HG03354 (cell line): ENCODE results near the gene PIEZO2.
"Not testable (repeated sequence)": the region's sequence is repeated elsewhere in the genome, so short reads cannot be mapped to it uniquely, and the experiment has no call there.

ENCODE experiments used
- ATAC-seq: cut with Tn5 transposase; IDR thresholded peaks from one replicate; pipeline ENCODE4 v1.9.1; 2021; ENCODE audit warnings: mild to moderate bottlenecking; ENCODE audit not compliant: unreplicated experiment, poor library complexity, severe bottlenecking

PIEZO2 gene

DNA sequence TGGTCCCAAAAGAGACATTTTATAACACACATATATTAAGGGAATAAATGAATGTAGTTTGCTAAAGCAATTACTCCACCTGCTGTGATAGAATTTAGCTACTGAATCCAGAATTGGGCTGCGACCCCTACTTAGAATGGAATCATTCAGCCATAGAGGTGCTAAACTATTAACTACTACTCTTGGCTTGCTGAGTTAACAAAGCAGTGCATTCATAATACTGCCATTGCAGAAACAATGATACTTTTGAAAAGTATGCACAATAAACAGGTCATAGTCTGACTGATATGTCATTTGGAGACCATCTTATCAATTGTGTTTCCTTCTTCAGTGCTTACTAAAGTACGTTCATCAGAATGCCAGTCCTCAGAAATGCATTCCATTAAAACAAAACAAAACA is 273.6 kb downstream of the PIEZO2 start:
- ATAC-seq: no peak

DNA sequence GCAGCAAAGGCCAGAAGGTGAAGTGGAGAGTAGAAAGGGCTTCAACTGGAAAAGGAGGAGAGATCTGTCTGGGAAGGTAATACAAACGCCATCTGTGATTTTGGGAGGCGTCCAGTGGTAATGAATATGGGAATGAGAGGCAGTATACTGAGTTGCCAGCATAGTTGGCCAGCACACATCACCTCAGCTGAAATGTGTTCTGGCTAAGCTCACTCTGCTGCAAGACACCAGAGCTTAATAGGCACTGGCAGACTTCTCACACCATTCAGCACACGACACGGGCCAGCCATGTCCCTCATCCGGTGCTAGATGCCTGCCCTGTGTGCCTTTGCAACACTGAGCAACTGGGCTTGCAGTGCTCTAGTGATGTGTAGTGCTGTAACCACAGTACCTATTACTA is 277.1 kb downstream of the PIEZO2 start:
- no peak for ATAC-seq

DNA sequence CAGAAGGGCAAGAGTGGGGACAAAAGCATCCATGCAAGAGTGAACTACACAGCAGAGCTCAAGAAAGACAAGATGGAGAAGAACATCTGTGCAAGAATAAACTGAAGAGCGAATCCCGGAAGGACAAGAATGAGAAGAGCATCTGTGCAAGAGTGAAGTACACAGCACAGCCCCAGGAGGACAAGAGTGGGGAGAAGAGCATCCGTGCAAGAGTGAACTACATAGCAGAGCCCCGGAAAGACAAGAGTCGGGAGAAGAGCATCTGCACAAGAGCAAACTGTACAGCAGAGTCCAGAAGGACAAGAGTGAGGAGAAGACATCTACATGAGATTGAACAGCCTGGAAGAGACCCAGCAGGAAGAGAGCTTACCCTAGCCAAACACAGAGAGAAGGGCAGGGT is 284.6 kb downstream of the PIEZO2 start:
- ATAC-seq: no peak

DNA sequence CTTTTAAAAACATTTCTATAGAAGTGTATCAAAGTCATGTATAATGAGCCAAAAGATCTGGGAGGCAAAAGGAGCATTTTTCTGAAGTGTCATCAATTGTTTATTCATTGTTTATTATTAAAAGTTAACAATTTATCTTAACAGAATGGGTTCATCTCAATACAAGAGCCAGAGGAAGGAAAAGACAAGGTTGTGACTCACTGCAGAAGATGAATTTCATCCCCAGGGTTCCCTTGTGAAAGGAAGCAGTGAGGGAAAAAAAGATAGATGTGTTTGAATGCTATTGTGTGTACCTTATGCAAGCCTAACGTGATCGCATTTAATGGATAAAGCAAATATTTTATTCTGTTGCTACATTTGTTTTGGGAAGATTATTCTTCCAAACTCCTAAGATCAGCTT is 286.3 kb downstream of the PIEZO2 start:
- no peak for ATAC-seq

DNA sequence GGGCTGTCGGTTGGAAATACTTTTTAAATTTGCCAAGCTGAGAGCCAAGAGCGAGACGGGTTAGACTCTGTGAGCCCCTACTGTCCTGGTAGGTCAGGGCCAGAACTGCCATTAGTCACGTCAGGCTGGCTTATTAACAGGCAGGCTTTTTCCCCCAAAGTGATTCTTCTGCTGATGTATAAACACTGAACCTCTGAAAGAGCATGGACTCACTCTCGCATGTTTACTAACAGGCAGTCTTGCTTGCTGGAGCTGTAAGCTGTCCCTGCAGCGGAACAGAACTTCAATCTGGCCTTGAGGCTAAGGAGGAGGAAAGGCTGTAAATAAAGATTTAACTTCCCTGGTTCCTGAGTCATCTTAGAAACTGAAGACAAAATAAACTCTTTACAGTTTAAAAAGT is 288.4 kb downstream of the PIEZO2 start:
- ATAC-seq: no peak

DNA sequence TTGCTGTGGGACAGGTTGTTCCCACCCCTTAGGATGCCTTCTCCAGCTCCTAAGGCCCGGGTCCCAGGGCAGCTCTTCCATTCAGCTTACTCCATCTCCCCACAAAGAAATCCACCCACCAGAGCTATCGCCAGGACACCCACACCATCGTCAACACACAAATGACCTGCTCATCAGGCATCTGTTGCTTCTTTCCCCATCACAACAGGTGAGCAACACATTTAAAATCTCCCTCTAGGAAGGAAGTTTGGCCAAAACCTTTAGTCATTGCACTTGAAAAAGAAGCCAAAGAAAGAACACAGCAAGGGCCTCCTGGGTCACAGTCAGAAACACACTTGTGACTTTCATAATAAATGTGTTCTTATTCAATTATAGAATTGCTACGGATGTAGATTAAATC is 289.0 kb downstream of the PIEZO2 start:
- ATAC-seq: no peak

DNA sequence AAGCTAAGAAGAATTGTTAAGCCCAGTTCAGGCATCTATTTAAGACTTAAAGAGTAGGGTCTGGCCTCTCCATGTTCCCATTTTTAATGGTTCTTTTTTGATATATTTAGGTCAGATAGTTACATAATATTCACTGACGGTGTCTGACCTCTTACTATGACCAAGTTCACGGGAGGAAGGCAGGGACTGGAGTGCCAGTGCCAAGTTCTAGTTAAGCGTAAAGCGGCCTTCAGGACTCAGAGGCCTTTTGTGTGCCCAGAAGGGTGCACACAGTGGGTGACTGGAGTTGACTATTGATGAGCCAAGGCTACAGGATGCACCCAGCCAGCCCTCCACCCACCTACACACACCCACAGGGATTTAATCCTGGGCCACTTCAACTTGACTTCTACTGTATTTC is 290.9 kb downstream of the PIEZO2 start:
- ATAC-seq: no peak

DNA sequence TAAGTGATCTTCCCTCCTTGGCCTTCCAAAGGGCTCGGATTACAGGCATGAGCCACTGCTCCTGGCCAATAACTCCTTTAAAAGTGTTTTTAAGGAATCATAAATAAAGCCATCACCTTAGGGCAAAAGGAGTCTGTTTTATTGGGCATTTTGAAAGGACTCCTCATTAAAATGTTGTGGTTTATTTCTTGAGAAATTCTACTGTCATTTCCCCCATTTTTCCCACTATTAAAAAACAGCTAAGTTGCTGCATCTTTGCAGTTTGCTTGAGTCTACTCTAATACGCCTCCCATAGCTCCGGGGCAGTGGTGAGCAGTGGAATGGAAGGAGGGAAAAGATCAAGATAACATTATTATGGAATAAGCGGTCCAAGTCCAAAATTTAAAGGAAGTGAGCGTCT is 293.2 kb downstream of the PIEZO2 start:
- no peak for ATAC-seq

DNA sequence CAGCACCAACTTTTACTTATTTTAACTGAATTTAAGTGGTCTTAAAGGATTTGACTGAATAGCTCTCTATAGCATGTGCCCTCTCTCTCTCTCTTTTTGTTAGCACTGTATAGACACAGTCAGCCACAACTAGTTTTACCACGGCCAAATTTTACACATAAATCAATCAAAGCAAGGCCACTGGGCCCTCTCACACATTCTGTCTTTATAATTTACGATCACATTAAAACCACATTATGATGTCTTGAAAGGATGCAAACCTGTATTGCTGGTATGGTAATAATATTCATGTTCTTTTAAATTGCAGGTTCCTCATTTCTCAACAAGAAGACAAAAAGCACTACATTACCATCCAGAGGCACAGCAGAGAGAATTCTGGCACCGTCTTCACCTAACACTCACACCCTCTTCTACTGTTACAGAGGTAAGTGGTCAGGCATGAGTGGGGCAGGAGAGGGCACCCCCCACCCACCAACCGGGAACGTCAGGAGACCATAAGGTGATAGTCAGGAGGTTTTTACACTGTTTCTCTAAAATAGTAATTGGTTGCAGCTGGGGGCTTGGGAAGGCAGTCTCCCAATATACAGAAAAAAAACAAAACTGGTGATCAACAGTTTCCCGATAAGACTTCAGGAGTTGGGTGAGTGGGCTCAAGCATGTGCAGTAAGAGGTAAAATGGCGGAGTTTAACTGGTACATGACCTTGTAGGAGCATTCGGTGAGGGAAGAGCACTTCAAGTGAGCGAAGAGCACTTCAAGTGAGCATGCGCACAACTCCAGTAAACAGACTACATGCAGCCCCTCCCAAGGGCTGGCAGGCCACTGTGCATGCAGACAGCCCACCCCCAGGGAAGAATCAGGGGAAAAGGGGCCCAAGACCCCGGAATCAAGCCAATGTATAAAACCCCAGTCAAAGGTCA is 296.7 kb downstream of the PIEZO2 start:
- ATAC-seq: no peak

DNA sequence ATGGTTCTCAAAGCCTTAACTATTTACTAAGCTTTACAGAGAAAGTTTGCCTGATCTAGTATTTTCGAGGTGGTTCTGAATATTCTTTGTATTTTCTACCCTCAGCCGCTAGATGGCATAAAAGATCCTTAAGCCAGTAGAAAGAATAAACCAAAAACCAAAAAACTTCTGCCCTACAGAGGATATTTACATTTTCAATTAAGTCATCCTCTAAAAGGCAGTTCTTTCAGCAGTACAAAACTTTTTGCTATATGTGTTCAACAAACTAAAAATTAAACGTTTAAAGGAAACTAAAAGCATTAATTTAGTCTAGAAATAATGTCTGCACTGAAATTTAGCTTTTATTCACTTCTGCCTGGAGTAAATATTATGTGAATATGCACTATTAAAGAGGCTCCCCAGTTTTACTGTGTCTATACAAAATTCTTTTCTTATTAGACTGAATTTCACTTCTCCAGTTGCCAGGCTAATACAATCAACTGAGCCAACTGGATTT is 297.5 kb downstream of the PIEZO2 start:
- ATAC-seq: no peak

DNA sequence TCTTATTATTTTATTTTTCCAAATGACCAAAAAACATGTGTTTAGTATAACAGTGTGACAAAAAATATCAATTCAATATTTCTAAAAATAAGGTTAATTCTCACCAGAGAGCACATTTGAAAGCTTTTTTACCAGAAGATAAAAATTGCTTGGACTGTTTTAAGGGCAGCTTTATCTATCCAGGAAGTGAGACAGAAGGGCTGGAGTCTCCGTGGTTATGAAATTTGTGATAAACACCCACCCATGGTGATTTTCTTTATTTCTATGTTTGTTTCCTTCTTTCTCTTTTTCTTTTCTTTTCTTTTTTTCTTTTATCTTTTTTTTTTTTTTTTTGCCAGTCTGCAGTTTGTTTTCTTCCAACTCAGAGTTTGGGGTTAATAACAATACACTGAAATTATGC is 298.5 kb downstream of the PIEZO2 start:
- ATAC-seq: no peak

DNA sequence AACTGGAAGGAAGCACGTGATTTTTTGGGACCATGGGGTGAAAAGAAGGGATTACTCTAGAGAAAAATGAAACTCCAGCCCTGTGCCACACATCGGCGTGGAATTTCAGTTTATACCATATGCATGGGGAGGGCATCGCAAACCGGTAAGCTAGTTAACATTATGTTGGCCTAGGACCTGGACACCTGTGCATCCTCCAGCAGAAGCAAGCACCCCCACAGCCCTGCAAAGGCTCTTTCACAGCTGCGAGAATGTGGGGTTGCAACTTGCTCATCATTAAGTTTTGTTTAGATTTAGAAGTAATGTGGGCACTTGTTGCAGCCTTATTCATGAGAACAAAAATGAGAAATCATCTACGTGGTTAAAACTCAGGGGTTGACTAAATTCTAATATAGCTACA is 299.2 kb downstream of the PIEZO2 start:
- no peak for ATAC-seq

DNA sequence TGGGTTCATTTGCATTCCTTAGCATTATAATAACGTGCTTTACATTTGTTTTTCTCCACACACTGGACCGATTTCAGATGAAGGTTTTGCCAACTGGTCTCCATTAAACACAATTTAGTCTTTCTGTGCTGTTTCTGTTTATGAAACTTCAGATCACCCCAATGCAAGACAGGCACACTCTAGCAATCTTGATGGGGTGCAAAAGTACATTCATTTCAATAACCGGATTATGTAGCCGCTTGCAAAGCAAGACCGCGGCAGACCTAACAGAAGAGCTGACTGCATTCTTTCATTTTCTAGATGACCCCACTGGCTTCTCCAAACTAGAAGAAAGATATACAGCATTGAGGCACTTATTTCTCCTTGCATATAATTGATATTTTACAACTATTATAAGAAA is 301.5 kb downstream of the PIEZO2 start:
- ATAC-seq: no peak

DNA sequence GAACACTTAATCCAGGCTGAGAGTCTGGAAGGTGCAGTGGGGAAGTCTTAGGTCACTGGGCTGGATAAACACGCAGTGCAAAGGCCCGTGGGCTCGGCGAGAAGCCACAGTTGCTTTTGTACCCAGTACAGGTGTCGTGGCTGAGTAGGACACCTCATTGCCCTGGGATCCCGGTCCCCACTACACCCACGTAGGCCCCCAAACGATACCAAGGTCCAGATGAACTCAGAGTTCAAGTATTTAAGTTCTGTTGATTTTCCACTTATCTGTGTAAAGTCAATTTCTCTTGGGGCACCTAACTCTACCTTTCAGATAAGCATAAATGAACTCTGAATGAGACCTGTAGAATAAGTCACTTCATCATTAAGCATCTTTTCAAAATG is 302.0 kb downstream of the PIEZO2 start:
- no peak for ATAC-seq

DNA sequence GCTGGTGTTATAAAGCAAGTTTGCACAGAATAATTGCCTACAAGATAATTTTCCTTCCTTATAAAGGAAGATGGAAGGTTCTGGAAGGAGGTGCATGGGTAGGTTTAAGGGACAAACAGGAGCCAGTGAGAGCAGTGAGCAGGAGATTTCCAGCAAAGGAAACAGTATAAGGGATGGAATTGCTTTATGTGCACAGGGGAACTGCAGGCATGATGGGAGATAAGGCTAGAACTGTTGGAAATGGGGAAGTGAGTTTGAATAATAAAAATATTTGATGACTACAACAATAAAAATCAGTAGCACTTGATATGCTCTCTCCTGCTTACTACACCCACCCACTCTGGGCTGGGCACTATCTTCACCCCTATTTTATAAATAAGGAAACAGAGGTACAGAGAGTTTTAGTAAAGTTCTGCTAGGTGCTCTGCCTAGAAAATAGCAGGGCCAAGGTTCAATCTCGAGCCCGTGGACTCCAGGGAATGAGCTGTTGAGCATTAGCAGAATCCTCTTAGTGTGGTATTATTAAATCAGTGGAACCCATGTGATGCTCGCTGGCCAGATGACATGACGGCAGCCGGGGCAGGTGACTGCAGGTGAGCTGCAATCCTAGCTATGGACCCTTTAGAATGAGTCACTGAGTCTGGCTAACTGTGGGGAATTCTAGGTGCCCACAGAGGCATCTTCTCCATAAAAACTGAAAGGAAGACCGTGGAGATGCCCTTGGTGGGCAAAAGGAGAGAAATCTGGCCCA is 302.5 kb downstream of the PIEZO2 start:
- ATAC-seq: no peak

DNA sequence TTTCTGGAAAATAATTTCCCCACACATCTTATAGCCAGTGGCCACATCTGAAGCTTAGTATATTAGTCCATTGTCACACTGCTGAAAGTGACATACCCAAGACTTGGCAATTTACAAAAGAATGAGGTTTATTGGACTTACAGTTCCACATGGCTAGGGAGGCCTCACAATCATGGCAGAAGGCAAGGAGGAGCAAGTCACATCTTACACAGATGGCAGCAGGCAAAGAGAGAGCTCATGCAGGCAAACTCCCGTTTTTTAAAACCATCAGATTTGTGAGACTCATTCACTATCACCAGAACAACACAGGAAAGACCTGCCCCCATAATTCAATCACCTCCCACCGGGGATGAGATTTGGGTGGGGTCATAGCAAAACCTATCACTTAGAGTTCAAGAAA is 303.3 kb downstream of the PIEZO2 start:
- not testable (repeated sequence) for ATAC-seq

DNA sequence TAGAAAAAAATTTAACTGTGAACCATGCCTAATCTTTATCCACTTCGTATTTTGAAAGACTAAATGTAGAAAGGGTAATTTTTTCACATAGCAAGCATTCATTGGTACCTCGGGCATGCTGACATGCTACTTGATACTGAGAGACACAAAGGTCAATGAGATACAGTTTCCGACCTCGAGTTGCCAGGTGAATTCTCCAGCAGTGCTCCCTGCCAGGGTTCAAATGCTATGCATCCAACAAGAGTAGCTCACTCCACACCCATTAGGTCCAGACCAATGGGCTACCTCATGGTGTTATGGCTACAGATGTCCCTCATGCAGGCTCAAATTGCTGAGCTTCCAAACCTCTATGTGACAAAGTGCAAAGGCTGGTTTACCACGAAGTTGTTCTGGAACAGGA is 305.8 kb downstream of the PIEZO2 start:
- no peak for ATAC-seq

DNA sequence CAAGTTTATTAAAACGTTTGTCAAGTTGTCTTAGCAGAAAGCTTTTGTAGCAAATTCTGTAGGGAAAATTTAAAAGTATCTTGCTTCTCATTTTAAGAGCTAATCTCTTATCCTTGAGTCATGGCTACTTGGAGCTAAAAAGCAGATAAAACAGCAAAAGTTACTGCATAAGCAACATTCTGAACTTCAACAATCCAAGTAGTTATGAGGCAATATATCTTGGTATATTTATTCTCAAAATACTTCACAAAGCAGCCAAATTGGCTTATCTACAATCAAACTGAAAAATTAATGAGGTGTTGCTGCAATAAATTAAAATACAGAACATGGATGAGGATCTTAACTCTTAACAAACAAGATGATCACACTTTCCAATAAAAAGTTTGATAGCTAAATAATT is 306.5 kb downstream of the PIEZO2 start:
- ATAC-seq: no peak

DNA sequence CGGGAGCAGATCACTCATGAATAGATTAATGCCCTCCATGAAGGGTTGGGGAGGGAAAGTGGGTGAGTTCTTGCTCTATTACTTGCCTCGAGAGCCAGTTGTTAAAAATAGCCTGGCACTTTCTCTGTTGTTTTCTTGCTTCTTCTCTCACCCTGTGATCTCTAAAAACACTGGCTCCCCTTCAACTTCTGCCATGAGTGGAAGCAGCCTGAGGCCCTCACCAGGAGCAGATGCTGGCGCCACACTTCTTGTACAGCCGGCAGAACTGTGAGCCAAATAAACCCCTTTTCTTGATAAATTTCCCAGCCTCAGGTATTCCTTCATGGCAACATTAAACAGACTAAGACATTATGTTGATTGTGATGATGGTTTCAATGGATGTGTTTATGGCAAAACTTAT is 307.0 kb downstream of the PIEZO2 start:
- no peak for ATAC-seq

DNA sequence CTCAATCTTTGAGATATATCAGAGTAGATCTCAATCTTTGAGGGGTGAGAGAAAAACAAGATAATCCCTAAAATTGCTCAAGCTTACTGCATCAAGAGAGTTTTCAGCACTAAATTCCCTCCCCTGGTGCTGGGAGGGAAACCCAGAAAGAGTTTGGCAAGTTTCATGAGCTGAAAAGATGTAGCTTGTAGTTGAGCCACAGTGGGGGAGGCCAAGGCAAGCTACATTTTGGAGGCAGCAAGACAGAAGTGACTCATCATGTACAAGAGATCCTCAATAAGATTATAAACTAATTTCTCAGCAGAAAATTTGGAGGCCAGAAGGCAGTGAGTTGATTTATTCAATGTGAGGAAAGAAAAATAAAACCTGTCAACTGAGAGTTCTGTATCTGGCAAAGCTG is 308.2 kb downstream of the PIEZO2 start:
- ATAC-seq: no peak

DNA sequence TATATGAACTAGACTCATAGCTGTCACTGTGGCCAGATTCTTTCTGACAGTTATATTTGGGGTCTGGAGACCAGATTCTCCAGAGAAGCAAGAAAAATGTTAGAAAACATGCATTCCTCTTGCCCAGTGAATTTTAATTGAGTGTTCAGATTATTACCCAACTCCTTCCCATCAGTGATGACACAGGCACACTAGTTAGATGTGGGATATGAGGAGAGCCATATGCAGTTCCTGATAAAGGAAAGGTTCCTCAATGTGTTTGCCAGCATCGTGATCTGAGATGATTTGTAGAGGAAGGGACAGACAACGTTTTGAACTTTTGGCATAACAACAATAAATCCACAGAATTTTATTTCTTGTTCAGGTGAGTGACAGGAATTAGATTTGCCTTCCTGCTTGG is 308.6 kb downstream of the PIEZO2 start:
- no peak for ATAC-seq
